Fibroblast of villous mesenchyme (primary cell): Measurements from ENCODE around the gene ANAPC15. TPM values are rescaled to one million over a fixed set of nuclear protein-coding genes. Genes with fewer than 3 reads are reported as not detected.

Experiments
- DNase-seq: peaks from one replicate; pipeline ENCODE4 v3.0.0-alpha.2; 2010; ENCODE audit warnings: low read depth
- H3K4me3 ChIP-seq: 2 replicates; pipeline ENCODE4 v1.5.1; 2011; ENCODE audit warnings: low read depth, mild to moderate bottlenecking, low read length
- total RNA-seq: library from RNA; depleted of rRNA; stranded (reverse); fragments of >200 nt; gene quantifications from 2 replicates; pipeline ENCODE4 v1.2.3, GENCODE V29; 2012
- TF ChIP-seq, protein P1 (sequence below): IDR thresholded peaks from 2 replicates; pipeline ENCODE4 v1.5.1; 2012; ENCODE audit warnings: low read depth, mild to moderate bottlenecking, low read length; ENCODE audit not compliant: insufficient read depth

ANAPC15 gene
- total RNA-seq, 1 donor, result 32.8 TPM

DNA sequence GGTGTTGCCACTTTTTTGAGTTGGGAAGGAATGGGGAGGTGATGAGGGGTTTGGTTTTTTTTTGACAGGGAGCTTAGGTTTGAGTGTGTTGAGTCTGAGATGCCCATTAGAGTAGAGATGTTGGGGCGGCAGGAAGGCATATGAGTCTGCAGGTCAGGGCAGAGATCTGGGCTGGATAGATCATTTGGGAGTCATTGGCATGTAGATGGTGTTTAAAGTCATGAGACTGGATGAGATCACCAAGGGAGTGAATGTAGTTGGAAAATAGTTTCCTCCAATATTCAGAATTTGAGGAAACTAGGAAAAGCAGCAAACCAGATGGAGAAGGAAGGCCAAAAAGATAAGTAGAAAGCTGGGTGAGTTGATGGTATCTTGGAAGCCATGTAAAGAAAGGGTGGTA, 2.1 kb upstream of the ANAPC15 start:
- TF ChIP-seq, protein P1, sequence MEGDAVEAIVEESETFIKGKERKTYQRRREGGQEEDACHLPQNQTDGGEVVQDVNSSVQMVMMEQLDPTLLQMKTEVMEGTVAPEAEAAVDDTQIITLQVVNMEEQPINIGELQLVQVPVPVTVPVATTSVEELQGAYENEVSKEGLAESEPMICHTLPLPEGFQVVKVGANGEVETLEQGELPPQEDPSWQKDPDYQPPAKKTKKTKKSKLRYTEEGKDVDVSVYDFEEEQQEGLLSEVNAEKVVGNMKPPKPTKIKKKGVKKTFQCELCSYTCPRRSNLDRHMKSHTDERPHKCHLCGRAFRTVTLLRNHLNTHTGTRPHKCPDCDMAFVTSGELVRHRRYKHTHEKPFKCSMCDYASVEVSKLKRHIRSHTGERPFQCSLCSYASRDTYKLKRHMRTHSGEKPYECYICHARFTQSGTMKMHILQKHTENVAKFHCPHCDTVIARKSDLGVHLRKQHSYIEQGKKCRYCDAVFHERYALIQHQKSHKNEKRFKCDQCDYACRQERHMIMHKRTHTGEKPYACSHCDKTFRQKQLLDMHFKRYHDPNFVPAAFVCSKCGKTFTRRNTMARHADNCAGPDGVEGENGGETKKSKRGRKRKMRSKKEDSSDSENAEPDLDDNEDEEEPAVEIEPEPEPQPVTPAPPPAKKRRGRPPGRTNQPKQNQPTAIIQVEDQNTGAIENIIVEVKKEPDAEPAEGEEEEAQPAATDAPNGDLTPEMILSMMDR, result no peak
- DNase-seq, result no peak
- H3K4me3 ChIP-seq, result no peak overlapping the region

DNA sequence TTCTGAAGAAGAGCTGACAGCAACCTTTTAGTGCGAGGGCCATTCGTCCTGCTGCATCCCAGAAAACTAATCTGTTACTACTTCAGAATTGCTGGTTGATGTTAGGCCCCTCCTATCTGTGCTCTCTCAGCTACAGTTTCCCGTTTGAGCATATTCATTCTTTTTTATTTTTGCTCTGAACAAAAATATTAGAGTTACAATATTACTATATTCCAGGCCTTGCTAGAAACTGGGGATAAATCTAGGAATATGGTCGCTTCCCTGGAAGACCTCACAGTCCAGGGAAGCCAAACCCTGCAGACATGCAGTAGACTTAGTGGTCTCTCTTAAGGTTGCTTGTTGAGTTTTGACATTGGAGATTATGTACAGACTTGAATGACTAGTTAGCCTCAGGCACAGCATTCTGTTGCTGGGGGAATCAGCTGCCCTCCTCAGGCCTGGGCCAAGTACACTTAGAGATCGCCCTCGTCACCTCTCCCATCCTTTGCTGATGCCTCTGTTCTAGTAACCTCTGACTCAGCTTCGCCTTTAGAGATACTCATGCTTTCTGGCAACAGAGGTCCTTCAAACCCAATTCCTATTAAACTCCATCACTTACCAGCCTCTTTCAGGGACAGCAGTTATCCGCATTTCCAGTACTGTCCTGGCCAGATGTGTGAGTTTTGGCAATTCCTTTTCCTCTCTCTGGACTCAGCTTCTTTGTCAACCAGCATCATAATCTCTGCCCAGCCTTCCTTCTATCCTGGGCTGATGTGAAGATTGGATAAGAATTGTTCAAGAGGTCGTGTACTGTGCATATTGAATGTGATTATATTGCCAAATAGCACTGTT, 698 bp upstream of the ANAPC15 start:
- peak overlapping the region; percentile 93 for H3K4me3 ChIP-seq
- TF ChIP-seq, protein P1, result no peak
- DNase-seq, result peak; percentile 7

DNA sequence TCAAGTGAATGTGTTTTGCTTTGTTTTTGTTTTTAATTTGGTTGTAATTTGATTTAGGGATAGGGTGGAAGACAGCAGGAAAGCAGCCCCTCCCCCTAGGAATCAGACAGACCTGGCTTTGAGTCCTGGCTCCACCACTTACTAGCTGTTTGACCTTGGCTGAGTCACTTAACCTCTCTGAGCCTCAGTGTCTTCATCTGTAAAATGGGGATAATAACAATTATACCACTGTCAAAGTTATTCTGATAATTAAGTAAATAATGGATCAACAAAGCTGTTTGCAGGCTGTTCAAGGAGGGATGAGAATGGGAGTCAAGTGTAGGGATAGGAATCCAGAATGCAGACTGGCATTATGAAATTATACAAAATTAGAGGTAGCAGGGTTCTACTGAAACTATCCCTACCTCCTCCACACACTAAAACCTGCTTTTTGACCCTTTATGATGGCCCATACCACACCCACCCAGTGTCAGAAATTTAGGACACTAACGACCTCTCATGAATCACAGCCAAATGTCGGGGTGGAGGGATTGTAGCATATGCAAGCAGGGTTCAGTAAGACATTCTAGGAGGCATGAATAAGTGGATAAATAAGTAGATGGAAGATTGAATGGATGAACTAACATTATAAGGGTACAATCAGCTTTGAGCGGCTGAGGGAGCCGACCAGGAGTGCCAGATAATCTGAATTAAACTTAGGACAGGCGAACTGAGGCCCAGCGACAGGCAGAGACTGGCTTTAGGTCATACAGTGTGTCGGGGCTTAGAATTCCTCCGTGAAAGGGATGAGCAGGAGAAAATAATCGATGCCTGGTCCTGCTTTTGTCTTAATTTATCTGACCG, 974 bp downstream of the ANAPC15 start:
- peak overlapping the region; percentile 93 for H3K4me3 ChIP-seq
- DNase-seq, result no peak
- TF ChIP-seq, protein P1, result no peak

DNA sequence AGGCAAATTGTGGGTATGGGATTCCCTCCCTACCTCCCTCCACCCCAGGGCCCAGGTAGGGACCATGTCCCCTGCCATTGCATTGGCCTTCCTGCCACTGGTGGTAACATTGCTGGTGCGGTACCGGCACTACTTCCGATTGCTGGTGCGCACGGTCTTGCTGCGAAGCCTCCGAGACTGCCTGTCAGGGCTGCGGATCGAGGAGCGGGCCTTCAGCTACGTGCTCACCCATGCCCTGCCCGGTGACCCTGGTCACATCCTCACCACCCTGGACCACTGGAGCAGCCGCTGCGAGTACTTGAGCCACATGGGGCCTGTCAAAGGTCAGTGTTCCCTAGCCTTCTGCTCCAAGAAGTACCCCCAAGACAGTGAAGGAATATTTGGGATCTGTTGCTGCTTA, 6.6 kb downstream of the ANAPC15 start, which contains the start of gene TOMT:
TOMT (plus strand) TSS at position 37 of the 400 bp plus-strand sequence; CDS start at position 65, 28 bp downstream.
- TF ChIP-seq, protein P1, result no peak
- no peak within 1 kb of the TSS for H3K4me3 ChIP-seq
- DNase-seq, result no peak

DNA sequence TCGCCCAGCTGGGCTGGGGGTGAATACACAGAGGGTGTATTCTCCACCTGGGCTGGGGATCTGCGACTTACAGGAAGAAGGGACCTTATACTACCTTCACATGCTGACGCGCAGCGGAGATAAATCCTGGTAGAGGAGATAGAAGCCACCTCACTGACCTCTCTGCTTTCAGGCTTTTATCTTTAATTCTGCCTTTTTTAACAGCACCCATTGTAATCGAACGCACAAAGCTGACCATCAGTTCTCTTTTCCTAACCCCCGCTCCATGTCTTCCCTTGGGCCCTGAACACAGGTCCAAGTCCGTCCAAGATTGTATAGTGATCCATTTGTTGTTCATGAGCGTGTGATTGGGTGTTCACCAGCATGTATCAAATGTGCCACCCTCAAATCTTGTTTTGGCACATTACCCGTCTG, 8.7 kb downstream of the ANAPC15 start:
- peak overlapping the region; percentile 50 for H3K4me3 ChIP-seq
- TF ChIP-seq, protein P1, result no peak
- no peak for DNase-seq

DNA sequence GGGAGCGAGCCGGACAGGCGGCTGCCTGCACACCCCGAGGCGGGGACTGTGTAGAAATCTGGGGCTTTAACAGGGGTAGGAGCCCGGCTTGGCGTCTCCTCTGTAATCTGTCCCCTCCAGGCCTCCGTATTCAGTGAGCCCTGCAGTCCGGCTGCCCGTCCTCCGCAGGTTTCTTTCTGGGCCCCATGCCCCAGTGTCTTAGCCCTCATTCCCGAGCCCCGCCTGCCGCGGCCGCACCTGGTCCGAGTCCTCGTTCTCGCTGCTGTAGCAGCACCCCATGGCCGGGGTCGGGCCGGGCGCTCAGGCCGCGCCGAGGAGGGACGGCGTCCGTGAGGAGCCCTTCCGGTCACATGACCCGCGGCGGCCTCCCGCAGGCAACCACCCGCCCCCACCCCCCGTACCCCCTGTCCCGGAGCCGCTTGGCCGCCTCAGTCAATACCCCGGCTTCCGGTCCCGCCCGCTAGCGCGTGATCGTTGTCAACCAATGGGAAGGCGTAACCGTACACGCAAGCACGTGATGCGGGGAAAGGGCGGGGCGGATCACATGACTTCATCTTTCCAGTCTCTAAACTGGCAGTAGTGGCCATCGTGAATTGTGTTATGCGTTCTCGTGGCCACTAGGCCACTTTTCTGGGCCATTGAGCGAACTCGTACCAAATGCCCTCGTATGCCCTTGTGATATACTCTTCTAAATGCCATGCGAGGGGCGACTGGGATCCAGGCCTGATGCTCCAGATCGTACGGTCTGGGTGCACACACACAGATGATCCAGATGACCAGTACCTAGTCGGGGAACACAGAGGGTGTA, 9.3 kb downstream of the ANAPC15 start, which contains the start of gene LAMTOR1:
LAMTOR1 (minus strand) TSS at position 352 of the 808 bp plus-strand sequence; CDS start at position 279, 73 bp downstream.
- peak within 1 kb of the TSS; percentile 97 for H3K4me3 ChIP-seq
- TF ChIP-seq, protein P1, result peak; percentile 38

More for the DNA sequence above, 9.3 kb downstream of the ANAPC15 start, which contains the start of gene LAMTOR1:
- peak; percentile 99 for DNase-seq
